HepG2 (cell line): ENCODE data around the gene LBX2. TPM values are rescaled to one million over a fixed set of nuclear protein-coding genes. Genes with fewer than 3 reads are reported as not detected.

Experiments used
- BRF2 ChIP-seq: sonication (generic); formaldehyde crosslinking; IDR thresholded peaks from 2 replicates; pipeline ENCODE4 v1.8.1; 2022; ENCODE audit warnings: mild to moderate bottlenecking, missing genetic modification reagents
- KDM6A ChIP-seq: IDR thresholded peaks from 2 replicates; pipeline ENCODE4 v1.6.1; 2016; ENCODE audit warnings: low read depth
- MTA1 ChIP-seq: sonication (generic); formaldehyde crosslinking; IDR thresholded peaks from 2 replicates; pipeline ENCODE4 v1.4.0; 2020; ENCODE audit warnings: missing genetic modification reagents, mild to moderate bottlenecking, borderline replicate concordance
- MTERF4 ChIP-seq: sonication (generic); formaldehyde crosslinking; IDR thresholded peaks from 2 replicates; pipeline ENCODE4 v1.8.0; 2023; ENCODE audit warnings: mild to moderate bottlenecking, missing genetic modification reagents
- TRAFD1 ChIP-seq: sonication (generic); formaldehyde crosslinking; IDR thresholded peaks from 2 replicates; pipeline ENCODE4 v1.5.1; 2020; ENCODE audit warnings: missing genetic modification reagents, mild to moderate bottlenecking, borderline replicate concordance
- ZBTB38 ChIP-seq: sonication (generic); formaldehyde crosslinking; IDR thresholded peaks from 2 replicates; pipeline ENCODE4 v1.5.1; 2020; ENCODE audit warnings: mild to moderate bottlenecking, missing genetic modification reagents
- ZNF276 ChIP-seq: sonication (generic); formaldehyde crosslinking; IDR thresholded peaks from 2 replicates; pipeline ENCODE4 v1.4.0; 2020; ENCODE audit warnings: mild to moderate bottlenecking, low read depth, missing genetic modification reagents
- ZNF563 ChIP-seq: sonication (generic); formaldehyde crosslinking; IDR thresholded peaks from 2 replicates; pipeline ENCODE4 v1.8.0; 2022; ENCODE audit warnings: mild to moderate bottlenecking, moderate library complexity, missing genetic modification reagents
- ZNF572 ChIP-seq: sonication (generic); formaldehyde crosslinking; IDR thresholded peaks from 2 replicates; pipeline ENCODE4 v1.5.1; 2020; ENCODE audit warnings: mild to moderate bottlenecking, missing genetic modification reagents
- ZNF605 ChIP-seq: sonication (generic); formaldehyde crosslinking; IDR thresholded peaks from 2 replicates; pipeline ENCODE4 v1.8.0; 2022; ENCODE audit warnings: mild to moderate bottlenecking, missing genetic modification reagents
- polyA plus RNA-seq, 8 experiments: library from polyadenylated mRNA; depleted of rRNA in 3 of 8; stranded (reverse) in 7 of 8; unstranded in 1 of 8; fragments of >200 nt; fragmentation: Illumina TruSeq in 4 of 8; extraction: Trizol in 4 of 8; gene quantifications; 2 replicates each; pipeline versions ENCODE4 v1.2.1 to v1.2.3, GENCODE V29; 2011 to 2016; ENCODE audit warnings: low read depth in 4 of 8, missing spikeins in 1 of 8, mixed read lengths in 1 of 8; ENCODE audit not compliant: insufficient read depth in 1 of 8
- total RNA-seq, 5 experiments: library from RNA; depleted of rRNA; stranded (reverse); fragments of >200 nt; fragmentation: Illumina TruSeq; extraction: Trizol; gene quantifications; 2 replicates each; pipeline ENCODE4 v1.2.3, GENCODE V29; 2016; ENCODE audit warnings: low read depth in 1 of 5
- TF ChIP-seq, protein P1 (sequence below): sonication (generic); formaldehyde crosslinking; IDR thresholded peaks from 2 replicates; pipeline ENCODE4 v1.5.0; 2020; ENCODE audit warnings: mild to moderate bottlenecking, missing genetic modification reagents
- TF ChIP-seq, protein P2 (sequence below): sonication (generic); formaldehyde crosslinking; IDR thresholded peaks from 2 replicates; pipeline ENCODE4 v1.4.0; 2020; ENCODE audit warnings: missing genetic modification reagents

LBX2 gene
- total and polyA plus RNA-seq, 2 of the 13 experiments (the other 11 are each of a cell fraction or from before 2014, with no cell fraction given), result 6.4 to 8.1 TPM

DNA sequence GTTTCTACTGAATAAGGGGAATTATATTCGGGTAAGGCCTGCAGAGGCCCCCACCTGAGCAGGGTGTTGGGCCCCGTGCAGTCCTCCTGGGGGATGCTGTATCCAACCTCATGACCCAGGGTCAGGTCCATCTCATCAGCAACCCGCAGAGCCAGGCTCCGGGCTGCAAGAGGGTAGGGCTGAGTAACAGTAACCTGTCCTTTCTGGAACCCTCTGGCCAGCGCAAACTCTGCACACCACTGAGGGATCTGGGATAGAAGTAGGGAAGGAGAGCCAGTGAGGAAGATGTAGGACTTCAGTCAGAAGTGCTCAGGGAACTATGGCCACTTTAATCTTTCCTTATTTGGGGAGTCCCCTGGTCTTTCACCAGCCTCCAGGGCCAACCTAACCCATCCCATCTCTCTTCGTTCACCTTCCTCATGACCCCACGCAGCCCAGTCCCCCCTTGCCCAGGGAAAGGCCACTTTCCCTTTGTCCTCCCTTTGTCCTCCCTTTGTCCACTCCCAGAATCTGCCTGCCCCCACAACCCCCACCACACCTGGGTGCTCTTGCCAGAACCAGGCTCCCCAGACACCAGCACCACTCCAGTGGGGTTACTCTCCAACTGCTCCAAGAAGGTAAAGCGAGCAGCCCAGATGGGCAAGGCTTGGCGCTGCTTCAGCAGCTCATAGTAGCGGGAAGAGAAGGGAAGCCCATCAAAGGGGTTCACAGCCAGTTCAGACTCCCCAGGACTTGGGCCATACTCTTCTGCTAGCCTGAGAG is 25.7 kb upstream of the LBX2 start (continued):
- TF ChIP-seq, protein P1, sequence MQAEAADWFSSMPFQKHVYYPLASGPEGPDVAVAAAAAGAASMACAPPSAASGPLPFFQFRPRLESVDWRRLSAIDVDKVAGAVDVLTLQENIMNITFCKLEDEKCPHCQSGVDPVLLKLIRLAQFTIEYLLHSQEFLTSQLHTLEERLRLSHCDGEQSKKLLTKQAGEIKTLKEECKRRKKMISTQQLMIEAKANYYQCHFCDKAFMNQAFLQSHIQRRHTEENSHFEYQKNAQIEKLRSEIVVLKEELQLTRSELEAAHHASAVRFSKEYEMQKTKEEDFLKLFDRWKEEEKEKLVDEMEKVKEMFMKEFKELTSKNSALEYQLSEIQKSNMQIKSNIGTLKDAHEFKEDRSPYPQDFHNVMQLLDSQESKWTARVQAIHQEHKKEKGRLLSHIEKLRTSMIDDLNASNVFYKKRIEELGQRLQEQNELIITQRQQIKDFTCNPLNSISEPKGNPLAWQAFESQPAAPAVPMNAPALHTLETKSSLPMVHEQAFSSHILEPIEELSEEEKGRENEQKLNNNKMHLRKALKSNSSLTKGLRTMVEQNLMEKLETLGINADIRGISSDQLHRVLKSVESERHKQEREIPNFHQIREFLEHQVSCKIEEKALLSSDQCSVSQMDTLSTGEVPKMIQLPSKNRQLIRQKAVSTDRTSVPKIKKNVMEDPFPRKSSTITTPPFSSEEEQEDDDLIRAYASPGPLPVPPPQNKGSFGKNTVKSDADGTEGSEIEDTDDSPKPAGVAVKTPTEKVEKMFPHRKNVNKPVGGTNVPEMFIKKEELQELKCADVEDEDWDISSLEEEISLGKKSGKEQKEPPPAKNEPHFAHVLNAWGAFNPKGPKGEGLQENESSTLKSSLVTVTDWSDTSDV (CRISPR knock-in tag), result peak; percentile 42; the same call in 1 of the 2 replicates
- TF ChIP-seq ZNF276 (CRISPR knock-in tag) (peak; percentile 77; the same call in 1 of the 2 replicates), BRF2 (CRISPR knock-in tag) (0 out of 2 replicates have a peak, but pooled peaks have one; percentile 31), ZNF563 (CRISPR knock-in tag) (peak; percentile 44; the same call in 1 of the 2 replicates), KDM6A (no peak), MTERF4 (0 out of 2 replicates have a peak, but pooled peaks have one; percentile 78), MTA1 (CRISPR knock-in tag) (peak; percentile 61; the same call in 1 of the 2 replicates), ZNF572 (CRISPR knock-in tag) (0 out of 2 replicates have a peak, but pooled peaks have one; percentile 83), ZNF605 (peak; percentile 37; the same call in 1 of the 2 replicates), TRAFD1 (CRISPR knock-in tag) (0 out of 2 replicates have a peak, but pooled peaks have one; percentile 54), ZBTB38 (peak; percentile 78)
- TF ChIP-seq, protein P2, sequence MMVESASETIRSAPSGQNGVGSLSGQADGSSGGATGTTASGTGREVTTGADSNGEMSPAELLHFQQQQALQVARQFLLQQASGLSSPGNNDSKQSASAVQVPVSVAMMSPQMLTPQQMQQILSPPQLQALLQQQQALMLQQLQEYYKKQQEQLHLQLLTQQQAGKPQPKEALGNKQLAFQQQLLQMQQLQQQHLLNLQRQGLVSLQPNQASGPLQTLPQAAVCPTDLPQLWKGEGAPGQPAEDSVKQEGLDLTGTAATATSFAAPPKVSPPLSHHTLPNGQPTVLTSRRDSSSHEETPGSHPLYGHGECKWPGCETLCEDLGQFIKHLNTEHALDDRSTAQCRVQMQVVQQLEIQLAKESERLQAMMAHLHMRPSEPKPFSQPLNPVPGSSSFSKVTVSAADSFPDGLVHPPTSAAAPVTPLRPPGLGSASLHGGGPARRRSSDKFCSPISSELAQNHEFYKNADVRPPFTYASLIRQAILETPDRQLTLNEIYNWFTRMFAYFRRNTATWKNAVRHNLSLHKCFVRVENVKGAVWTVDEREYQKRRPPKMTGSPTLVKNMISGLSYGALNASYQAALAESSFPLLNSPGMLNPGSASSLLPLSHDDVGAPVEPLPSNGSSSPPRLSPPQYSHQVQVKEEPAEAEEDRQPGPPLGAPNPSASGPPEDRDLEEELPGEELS (CRISPR knock-in tag), result 0 out of 2 replicates have a peak, but pooled peaks have one; percentile 0
